Activated naive CD4-positive, alpha-beta T cell treated with anti-CD3 and anti-CD28 coated beads, Interleukin-2, amount 50 U/mL, for 24 hours (primary cell): Measurements from ENCODE around the gene STX2.
A peak's percentile ranks its signal among the peaks of the same experiment; 100 is the strongest.
"Not testable (repeated sequence)": the region's sequence is repeated elsewhere in the genome, so short reads cannot be mapped to it uniquely, and the experiment has no call there.

ENCODE experiments used
- H3K27ac Mint-ChIP-seq: one replicate; pipeline ENCODE4 v1.8.0; 2021; ENCODE audit warnings: mild to moderate bottlenecking, mixed read lengths
- H3K27me3 Mint-ChIP-seq: one replicate; pipeline ENCODE4 v1.8.0; 2021; ENCODE audit warnings: mixed read lengths
- H3K36me3 Mint-ChIP-seq: one replicate; pipeline ENCODE4 v1.8.0; 2021; ENCODE audit warnings: mixed read lengths
- H3K4me1 Mint-ChIP-seq: one replicate; pipeline ENCODE4 v1.8.0; 2021; ENCODE audit warnings: mixed read lengths
- H3K4me3 Mint-ChIP-seq: one replicate; pipeline ENCODE4 v1.8.0; 2021; ENCODE audit warnings: mild to moderate bottlenecking, mixed read lengths
- H3K9me3 Mint-ChIP-seq: one replicate; pipeline ENCODE4 v1.8.0; 2021; ENCODE audit warnings: mixed read lengths

STX2 gene

DNA sequence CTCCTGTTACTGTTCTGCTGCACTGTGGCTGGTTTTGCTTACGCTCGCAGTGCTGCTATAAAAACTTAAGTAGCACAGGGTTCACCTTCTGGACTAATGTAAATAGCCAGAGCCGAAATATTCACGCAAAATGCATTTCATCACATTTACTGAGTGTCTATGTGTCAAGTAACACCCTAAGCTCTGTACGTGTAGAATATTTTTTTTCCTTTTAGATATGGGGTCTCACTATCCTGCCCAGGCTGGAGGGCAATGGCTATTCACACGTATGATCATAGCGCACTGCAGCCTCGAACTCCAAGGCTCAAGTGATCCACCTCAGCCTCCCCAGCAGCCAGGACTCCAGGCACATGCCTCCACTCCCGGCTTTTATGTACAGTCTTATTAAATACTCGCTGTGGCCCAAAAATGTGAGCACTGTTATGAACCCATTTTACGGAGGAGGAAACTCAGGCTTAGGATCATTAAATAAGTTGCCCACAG, 62.2 kb downstream of the STX2 start:
- Mint-ChIP-seq H3K4me1 (peaks cover 18% of the 10 kb centered on the region), H3K27me3 (peaks cover 7% of the 10 kb centered on the region), H3K36me3 (no peaks in the 10 kb centered on the region), H3K4me3 (peak overlapping the region; percentile 88), H3K9me3 (no peaks in the 10 kb centered on the region), H3K27ac (no peak overlapping the region)

GRCh38 chr12:130775953-130776856, 62.8 kb downstream of the STX2 start:
- peaks cover 18% of the 10 kb centered on the region for H3K4me1 Mint-ChIP-seq
- H3K4me3 Mint-ChIP-seq, result peak overlapping the region; percentile 88
- no peak overlapping the region for H3K27ac Mint-ChIP-seq
- H3K27me3 Mint-ChIP-seq, result peaks cover 7% of the 10 kb centered on the region
- no peaks in the 10 kb centered on the region for H3K36me3 Mint-ChIP-seq
- no peaks in the 10 kb centered on the region for H3K9me3 Mint-ChIP-seq

- Mint-ChIP-seq H3K4me1 (peaks cover 2% of the 10 kb centered on the region), H3K9me3 (no peaks in the 10 kb centered on the region), H3K27me3 (peaks cover 6% of the 10 kb centered on the region), H3K27ac (no peak overlapping the region), H3K36me3 (no peaks in the 10 kb centered on the region), H3K4me3 (no peak overlapping the region)
These were observed 68.5 kb downstream of the STX2 start for GRCh38 chr12:130770413-130771028.

DNA sequence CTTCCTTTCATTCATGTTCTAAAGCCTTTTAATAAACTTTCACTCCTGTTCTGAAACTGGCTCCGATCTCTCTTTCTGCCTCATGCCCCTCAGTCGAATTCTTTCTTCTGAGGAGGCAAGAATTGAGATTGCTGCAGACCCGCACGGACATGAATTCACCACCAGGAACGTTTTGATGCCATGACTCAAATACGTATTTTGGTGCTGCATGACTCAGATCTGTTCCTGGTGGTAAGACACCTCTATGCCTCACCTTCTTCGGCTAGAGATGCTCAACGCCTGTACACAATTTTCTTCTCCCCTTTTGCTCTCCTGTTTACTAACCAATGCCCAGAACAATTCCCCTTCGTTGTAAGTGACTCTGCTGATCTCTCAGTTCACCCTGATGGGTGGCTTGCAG, 70.9 kb downstream of the STX2 start:
- no peaks in the 10 kb centered on the region for H3K4me1 Mint-ChIP-seq
- H3K4me3 Mint-ChIP-seq, result no peak overlapping the region
- no peak overlapping the region for H3K27ac Mint-ChIP-seq
- peaks cover 4% of the 10 kb centered on the region for H3K27me3 Mint-ChIP-seq
- no peaks in the 10 kb centered on the region for H3K36me3 Mint-ChIP-seq
- no peaks in the 10 kb centered on the region for H3K9me3 Mint-ChIP-seq

DNA sequence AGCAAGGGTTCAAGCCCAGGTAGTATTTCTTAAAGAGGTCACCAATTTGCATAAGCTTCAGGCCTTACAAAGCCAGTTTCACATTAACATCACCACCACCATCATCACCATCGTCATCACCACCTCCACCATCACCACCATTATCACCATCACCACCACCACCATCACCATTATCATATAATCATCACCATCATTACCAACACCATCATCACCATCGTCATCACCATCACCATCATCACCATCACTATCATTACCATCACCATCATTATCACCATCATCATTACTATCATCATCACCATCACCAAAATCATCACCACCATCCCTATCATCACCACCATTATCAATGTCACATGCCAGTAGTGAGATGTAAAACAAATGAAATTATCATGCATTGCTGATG, 72.6 kb downstream of the STX2 start:
- Mint-ChIP-seq H3K27me3 (peaks cover 1% of the 10 kb centered on the region), H3K27ac (no peak overlapping the region), H3K4me1 (no peaks in the 10 kb centered on the region), H3K9me3 (no peaks in the 10 kb centered on the region), H3K4me3 (no peak overlapping the region), H3K36me3 (no peaks in the 10 kb centered on the region)

- Mint-ChIP-seq H3K4me3 (no peak overlapping the region), H3K9me3 (no peaks in the 10 kb centered on the region), H3K4me1 (no peaks in the 10 kb centered on the region), H3K27ac (no peak overlapping the region), H3K36me3 (no peaks in the 10 kb centered on the region), H3K27me3 (peaks cover 2% of the 10 kb centered on the region)
These were observed 73.8 kb downstream of the STX2 start for GRCh38 chr12:130765186-130765659.

- H3K9me3 Mint-ChIP-seq, result no peaks in the 10 kb centered on the region
- no peak overlapping the region for H3K4me3 Mint-ChIP-seq
- no peaks in the 10 kb centered on the region for H3K36me3 Mint-ChIP-seq
- peaks cover 2% of the 10 kb centered on the region for H3K27me3 Mint-ChIP-seq
- H3K27ac Mint-ChIP-seq, result no peak overlapping the region
- no peaks in the 10 kb centered on the region for H3K4me1 Mint-ChIP-seq
These were observed 74.4 kb downstream of the STX2 start for GRCh38 chr12:130764475-130765185.

- no peak overlapping the region for H3K4me3 Mint-ChIP-seq
- no peak overlapping the region for H3K27ac Mint-ChIP-seq
- H3K9me3 Mint-ChIP-seq, result no peaks in the 10 kb centered on the region
- H3K27me3 Mint-ChIP-seq, result peaks cover 2% of the 10 kb centered on the region
- no peaks in the 10 kb centered on the region for H3K36me3 Mint-ChIP-seq
- no peaks in the 10 kb centered on the region for H3K4me1 Mint-ChIP-seq
These were observed 75.0 kb downstream of the STX2 start for GRCh38 chr12:130764073-130764472.

DNA sequence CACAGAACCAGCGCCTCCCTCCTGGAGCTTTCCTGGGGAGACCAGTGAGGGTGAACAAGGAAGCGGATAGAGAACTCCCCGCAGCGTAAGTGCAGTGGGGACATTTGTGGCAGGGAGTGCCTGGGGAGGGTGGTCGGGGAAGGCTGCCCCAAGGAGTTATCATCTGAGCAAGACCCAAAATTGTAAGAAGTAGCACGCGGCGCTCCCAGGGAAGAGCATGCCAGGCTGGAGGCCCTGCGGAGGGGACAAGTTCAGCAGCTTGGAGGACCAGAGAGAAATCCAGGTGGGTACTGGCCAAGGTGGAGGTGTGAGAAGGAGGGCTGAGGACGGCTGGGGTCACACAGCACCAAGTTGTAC, 76.8 kb downstream of the STX2 start:
- no peak overlapping the region for H3K27ac Mint-ChIP-seq
- peaks cover 2% of the 10 kb centered on the region for H3K27me3 Mint-ChIP-seq
- H3K4me1 Mint-ChIP-seq, result no peaks in the 10 kb centered on the region
- H3K4me3 Mint-ChIP-seq, result no peak overlapping the region
- no peaks in the 10 kb centered on the region for H3K36me3 Mint-ChIP-seq
- no peaks in the 10 kb centered on the region for H3K9me3 Mint-ChIP-seq

DNA sequence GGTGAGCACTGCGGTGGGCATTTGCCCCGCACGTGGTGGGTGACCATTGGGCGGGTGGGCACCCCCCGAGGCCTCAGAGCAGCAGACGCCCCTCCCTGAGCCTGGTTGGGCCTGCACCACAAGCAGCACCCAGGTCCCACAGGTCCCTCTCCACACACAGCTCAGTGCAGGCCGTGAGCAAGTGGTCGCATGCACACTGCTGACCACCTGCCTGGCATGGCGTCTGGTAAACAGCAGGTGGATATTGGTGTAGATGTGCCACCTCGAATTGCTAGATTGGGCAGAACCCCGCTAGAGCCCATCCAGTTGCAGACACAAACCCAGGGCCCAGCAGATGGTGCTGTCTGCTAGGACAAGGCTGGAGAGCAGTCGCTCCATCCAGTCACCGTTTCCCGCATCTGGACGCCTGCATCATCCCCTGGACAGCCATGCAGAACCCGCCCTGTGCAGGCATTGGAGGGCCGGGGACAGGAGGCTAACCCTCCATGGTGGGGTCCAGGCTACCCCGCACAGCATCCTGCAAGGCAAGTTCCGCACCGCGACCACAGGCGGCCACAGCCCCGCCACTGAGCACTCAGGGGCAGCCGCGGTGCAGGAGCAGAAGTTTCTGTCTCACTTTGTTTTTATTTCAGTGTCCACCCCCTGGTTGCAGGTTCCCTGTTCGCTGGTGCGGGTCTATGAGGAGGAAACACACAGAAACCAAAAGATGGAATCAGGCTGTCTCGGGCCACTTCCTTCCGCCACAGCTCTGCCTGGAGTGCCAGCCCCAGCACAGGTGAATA, 77.3 kb downstream of the STX2 start:
- peaks cover 2% of the 10 kb centered on the region for H3K27me3 Mint-ChIP-seq
- no peaks in the 10 kb centered on the region for H3K36me3 Mint-ChIP-seq
- H3K4me1 Mint-ChIP-seq, result no peaks in the 10 kb centered on the region
- H3K4me3 Mint-ChIP-seq, result no peak overlapping the region
- H3K27ac Mint-ChIP-seq, result no peak overlapping the region
- no peaks in the 10 kb centered on the region for H3K9me3 Mint-ChIP-seq

DNA sequence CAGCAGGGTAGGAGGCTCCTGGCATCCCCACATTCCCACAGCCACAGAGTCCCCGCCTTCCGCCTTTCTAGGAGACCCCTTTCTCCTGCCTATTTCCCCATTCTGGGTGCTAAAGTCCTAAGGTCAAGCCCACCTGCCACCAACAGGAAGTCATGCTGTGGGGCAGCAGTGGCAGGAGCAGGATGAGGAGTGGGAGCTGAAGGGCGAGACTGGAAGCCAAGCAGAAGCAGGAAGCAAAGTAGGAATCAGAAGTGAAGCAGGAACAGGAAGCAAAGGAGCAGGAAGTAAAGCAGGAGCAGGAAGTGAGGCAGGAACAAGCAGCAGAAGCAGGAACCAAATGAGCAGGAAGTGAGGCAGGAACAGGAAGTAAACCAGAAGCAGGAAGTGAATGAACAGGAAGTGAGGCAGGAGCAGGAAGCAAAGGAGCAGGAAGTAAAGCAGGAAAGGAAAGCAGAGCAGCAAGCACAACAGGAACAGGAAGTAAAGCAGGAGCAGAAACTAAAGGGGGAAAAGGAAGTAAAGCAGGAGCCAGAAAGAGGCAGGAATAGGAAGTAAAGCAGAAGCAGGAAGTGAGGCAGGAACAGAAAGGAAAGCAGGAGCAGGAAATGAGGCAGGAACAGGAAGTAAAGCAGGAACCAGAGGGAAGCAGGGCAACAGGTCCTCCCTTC, 84.7 kb downstream of the STX2 start:
- Mint-ChIP-seq H3K9me3 (peaks cover 7% of the 10 kb centered on the region), H3K36me3 (peaks cover 2% of the 10 kb centered on the region), H3K27me3 (peaks cover 1% of the 10 kb centered on the region), H3K27ac (peak overlapping the region; percentile 93), H3K4me1 (peaks cover 7% of the 10 kb centered on the region), H3K4me3 (peak overlapping the region; percentile 41)

- H3K36me3 Mint-ChIP-seq, result peaks cover 2% of the 10 kb centered on the region
- H3K27me3 Mint-ChIP-seq, result peaks cover 3% of the 10 kb centered on the region
- peaks cover 7% of the 10 kb centered on the region for H3K9me3 Mint-ChIP-seq
- no peak overlapping the region for H3K27ac Mint-ChIP-seq
- peaks cover 13% of the 10 kb centered on the region for H3K4me1 Mint-ChIP-seq
- H3K4me3 Mint-ChIP-seq, result no peak overlapping the region
These were observed 86.3 kb downstream of the STX2 start for GRCh38 chr12:130752692-130753230.

DNA sequence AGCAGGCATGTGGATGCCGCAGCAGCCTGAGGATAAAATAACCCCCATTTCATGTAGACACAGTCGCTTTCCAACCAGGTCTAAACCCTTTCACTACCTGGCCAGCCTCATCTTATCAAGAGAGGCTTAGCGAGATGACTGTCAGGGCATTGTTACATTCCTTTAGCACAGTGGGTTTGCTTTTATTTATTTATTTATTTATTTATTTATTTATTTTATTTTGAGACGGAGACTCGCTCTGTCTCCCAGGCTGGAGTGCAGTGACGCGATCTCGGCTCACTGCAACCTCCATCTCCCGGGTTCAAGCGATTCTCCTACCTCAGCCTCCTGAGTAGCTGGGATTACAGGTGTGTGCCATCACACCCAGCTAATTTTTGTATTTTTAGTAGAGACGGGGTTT, 87.0 kb downstream of the STX2 start:
- Mint-ChIP-seq H3K27ac (peak overlapping the region; percentile 30), H3K4me1 (peaks cover 15% of the 10 kb centered on the region)
- not testable (repeated sequence) for H3K4me3 Mint-ChIP-seq, H3K9me3 Mint-ChIP-seq, H3K27me3 Mint-ChIP-seq, H3K36me3 Mint-ChIP-seq

DNA sequence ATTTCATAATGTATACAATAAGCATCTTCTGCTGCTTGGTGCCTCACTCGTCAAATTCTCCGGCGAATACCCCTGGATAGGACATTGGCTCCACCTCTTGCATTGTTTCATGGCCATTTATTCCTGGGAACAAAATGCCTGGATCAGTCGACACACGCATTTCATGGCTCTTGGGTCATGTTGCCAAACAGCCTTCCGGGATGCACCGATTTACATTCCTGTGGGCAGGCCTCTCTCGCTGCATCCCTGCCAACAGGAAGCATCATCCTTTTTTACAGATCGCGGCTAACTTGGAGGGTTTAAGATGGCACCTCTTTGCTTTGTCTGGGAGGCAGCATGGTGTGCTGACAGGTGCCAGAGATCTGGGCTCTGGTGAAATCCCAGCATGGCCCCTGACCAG, 90.3 kb downstream of the STX2 start:
- Mint-ChIP-seq H3K27me3 (peaks cover 7% of the 10 kb centered on the region), H3K4me3 (no peak overlapping the region), H3K27ac (no peak overlapping the region), H3K9me3 (no peaks in the 10 kb centered on the region), H3K36me3 (no peaks in the 10 kb centered on the region), H3K4me1 (peaks cover 8% of the 10 kb centered on the region)
